DMS53 treated with DMSO at 0.1 percent for 48 hours (cell line): ENCODE results near the gene CDHR4.
"Not testable (repeated sequence)": the region's sequence is repeated elsewhere in the genome, so short reads cannot be mapped to it uniquely, and the experiment has no call there.

Source experiments
- DNase-seq: peaks from one replicate; lab custom pipeline; 2025; ENCODE audit not compliant: unreplicated experiment; lab: John Stamatoyannopoulos, UW

The CDHR4 gene

DNA sequence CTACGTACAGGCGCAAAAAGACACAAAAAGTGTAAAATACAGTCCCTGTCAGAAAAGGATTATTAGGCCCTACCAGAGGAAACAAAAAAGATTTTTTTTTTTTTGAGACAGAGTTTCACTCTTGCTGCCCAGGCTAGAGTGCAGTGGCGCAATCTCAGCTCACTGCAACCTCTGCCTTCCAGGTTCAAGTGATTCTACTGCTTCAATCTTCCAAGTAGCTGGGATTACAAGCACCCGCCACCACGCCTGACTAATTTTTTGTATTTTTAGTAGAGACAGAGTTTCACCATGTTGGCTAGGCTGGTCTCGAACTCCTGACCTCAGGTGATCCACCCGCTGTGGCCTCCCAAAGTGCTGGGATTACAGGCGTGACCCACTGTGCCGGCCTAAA is 18.7 kb downstream of the CDHR4 start:
- DNase-seq, result not testable (repeated sequence)

DNA sequence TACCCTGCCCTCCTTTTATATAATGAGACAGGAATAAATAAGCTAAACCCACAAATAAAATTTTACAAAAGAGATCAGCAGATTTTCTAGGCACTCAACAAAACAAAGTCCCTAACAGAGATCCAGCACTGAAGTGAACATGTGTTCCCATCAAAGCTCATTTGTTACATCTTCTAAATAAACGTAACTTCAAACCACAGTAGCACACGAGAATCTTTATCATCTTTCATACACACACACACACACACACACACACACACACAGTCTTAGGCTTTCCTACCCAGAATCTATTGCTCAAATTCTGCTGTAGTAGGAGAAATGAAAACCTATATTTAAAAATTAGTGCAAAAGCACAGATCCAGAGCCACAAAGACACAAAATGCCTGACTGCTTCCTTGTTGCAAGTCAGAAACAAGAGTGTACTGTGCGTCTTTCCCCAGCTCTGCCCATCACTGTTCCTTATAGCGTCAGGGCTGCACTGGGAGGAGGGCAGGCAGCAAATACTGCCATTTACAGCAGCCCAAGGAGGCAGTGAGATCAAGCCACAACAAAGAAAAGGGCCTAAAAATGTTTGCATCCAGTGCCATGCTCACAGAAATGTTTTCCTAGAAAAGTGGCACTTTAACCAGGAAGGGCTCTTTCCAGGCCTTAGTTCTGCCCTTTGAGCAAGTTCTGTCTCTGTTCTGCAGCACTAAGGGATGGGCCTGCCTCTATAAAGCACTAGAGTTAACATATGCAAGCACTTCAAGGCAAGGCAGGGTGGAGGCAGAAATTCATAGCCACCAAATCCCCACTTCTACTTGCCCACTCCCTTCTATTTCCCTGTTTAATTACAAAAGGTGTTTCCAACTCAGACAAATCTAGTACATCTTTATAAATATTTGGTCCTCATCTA is 19.3 kb downstream of the CDHR4 start:
- no peak for DNase-seq

DNA sequence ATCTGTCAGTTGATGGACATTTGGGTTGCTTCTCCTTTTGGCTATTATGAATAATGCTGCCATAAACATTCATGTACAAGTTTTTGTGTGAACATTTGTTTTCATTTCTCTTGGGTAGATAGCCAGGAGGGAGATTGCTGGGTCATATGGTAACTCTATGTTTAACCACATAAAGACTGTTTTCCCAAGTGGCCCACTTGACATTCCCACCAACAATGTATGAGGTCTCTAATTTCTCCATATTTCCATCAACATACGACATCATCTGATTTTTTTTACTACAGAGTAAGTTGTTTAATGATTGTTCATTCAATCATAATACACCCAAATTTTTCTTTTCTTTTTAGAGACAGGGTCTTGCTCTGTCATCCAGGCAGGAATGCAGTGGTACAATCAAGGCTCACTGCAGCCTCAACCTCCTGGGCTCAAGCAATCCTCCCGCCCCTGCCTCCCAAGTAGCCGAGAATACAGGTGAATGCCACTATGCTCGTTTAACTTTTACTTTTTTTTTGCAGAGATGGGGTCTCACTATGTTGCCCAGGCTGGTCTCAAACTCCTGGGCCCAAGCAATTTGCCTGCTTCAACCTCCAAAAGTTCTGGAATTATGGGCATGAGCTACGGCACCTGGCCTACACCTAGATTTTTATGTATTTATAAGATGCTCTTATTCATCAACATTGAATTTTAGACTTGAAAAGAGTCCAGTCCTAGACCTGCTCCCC is 20.2 kb downstream of the CDHR4 start:
- no peak for DNase-seq

DNA sequence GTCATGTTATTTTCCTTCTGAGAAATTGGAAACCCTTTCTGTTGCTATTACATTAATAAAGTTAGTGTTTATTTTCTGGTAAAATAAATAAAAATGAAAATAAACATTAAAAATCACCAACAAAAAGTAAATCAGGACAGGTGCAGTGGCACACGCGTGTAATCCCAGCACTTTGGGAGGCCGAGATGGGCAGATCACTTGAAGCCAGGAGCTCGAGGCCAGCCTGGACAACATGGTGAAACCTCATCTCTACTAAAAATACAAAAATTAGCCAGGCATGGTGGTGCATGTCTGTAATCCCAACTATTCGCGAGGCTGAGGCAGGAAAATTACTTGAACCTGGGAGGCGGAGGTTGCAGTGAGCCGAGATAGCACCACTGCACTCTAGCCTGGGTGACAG is 23.6 kb downstream of the CDHR4 start:
- not testable (repeated sequence) for DNase-seq

DNA sequence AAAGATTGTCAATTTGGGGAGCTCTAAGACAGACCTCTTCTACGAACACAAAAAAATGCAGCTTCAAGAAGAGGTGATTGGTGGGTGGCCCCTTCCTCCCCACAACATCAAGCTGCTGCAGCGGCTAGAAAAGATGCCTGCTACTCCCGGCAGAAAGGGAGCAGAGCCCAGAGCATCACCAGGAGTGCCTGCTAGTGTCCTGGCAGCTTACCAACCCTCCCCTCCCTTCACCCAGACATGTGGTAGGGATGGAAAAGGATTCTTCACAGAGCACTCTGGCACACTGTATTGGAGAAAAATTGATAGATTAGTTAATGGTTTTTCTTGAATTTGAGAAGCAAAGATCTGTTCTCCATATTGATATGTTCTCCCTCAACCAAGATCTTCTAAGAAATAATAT is 24.1 kb downstream of the CDHR4 start:
- DNase-seq, result no peak

DNA sequence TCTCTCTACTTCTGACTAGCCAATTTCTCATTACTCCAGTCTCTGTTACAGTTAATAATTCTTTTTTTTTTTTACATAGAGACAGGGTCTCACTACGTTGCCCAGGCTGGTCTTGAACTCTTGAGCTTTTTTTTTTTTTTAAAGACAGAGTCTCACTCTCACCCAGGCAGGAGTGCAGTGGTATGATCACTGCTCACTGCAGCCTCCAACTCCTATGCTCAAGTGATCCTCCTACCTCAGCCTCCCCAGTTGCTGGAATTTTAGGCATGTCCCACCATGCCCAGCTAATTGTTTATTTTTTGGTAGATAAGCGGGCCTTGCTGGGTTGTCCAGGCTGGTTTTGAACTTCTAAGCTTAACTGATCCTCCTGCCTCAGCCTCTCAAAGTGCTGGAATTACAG is 27.0 kb downstream of the CDHR4 start:
- DNase-seq, result no peak

DNA sequence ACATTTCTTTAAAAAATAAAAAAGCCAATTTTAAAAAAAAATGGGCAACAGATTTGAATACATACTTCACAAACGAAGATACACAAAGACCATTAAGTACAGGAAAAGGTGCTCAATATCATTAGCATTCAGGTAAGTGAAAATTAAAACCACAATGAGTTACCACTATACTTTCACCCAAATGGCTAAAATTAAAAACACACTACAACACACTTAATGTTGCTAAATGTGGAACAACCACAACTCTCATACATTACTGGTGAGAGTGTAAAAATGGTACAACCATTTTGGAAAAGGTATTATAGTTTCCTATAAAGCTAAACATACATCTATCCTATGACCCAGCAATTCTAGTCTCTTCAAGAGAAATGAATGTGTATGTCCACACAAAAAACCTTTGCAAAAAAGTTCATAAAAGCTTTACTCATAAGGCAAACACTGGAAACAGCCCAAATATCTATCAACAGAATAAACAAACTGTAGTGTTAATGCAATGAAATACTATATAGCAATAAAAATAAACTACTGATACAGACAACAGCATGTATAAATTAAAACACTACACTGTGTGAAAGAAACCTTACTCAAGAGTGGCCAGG is 28.2 kb downstream of the CDHR4 start:
- DNase-seq, result no peak

DNA sequence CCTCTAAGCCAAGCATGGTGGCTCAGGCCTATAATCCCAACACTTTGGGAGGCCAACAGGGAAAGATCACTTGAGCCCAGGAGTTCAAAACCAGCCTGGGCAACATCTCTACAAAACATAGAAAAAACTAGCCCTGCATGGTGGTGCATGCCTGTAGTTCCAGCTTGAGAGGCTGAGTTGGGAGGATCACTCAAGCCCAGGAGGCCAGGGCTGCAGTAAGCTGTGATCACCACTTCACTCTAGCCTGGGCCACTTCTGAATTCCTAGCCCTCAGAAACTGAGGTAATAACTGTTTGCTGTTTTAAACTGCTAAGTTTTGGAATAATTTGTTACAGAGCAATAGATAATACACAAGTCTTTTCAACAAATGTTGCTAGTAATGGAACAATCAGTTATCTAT is 29.7 kb downstream of the CDHR4 start:
- DNase-seq, result no peak

DNA sequence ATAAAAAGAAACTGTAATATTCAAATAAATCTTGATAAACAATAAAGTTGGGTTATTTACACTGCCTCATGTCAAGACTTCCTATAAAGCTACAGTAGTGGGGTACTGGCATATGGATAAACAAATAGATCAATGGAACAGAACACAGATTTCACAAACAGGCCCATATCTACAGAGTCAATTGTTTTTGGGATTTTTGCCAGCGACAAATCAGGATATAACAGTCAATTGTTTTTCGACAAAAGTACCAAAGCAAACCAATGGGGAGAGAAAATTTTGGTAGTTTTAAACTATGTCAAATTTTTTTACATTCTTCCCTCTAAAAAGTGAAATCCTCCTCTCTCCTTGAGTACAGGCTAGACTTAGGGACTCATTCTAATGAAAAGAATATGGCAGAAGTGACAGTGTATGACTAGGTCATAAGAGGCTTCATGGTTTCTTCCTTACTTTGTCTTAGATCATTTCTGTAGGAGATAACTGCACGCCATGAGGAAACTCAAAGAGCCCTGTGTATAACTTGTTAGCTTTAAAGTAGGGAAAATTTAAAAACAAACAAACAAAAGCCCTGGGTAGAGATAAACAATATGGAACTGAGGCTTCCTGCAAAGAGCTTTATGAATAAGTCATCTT is 30.3 kb downstream of the CDHR4 start:
- DNase-seq, result no peak

DNA sequence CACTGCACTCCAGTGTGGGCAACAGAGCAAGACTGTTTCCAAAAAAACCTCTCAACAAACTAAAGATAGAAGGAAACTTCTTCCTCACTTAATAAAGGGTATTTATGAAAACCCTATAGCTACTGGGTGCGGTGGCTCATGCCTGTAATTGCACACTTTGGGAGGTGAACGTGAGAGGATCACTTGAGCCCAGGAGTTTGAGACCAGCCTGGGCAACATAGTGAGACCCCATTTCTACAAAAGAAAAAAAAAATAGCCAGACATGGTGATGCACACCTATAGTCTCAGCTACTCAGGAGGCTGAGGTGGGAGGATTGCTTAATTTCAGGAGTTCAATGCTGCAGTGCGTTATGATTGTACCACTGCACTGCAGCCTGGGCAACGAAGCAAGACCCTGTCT is 35.7 kb downstream of the CDHR4 start:
- no peak for DNase-seq

DNA sequence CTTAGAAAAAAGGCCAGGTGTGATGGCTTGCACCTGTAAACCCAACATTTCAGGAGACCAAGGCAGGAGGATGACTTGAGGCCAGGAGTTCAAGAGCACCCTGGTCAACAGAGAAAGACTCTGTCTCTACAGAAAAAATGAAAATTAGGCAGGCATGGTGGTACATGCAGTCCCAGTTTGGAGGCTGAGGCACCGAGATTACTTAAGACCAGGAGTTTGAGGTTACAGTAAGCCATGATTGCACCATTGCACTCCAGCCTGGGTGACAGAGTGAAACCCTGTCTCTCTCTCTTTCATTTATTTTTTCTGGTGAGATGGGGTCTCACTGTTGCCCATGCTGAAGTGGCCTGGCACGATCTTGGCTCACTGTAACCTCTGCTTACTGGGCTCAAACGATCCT is 38.0 kb downstream of the CDHR4 start:
- no peak for DNase-seq

DNA sequence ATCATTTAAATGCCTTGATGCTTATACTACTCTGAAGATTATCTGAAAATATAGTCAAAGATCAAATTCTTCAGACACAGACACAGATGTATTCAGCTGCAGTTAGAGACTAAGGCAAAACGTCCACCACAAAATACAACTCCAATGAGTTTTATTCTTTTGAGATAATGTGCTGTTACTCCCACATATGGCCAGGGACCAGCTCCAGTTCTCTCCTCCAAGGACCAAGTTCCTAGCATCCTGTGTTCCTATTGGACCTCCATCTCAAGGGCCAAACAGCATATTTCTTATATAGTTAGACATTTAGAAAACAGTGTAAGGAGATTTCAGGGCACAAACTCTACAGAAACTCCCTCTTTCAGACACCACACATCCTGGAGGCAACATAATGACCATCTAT is 40.4 kb downstream of the CDHR4 start:
- DNase-seq, result no peak

DNA sequence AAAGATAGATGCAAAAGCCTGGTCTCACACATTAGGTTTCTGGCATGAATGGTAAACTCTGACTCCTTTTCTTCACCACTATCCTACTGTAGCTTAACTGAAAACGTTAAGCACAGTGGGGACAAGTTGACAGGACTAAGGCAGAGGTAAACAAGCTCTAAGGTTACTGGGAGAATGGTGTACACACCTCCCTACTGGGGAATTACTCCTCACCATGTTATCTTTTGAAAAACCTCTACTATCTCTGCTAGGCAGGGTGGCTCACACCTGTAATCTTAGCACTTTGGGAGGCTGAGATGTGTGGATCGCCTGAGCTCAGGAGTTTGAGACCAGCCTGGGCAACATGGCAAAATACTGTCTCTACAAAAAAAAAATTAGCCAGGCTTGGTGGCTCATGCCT is 42.5 kb downstream of the CDHR4 start:
- DNase-seq, result no peak

DNA sequence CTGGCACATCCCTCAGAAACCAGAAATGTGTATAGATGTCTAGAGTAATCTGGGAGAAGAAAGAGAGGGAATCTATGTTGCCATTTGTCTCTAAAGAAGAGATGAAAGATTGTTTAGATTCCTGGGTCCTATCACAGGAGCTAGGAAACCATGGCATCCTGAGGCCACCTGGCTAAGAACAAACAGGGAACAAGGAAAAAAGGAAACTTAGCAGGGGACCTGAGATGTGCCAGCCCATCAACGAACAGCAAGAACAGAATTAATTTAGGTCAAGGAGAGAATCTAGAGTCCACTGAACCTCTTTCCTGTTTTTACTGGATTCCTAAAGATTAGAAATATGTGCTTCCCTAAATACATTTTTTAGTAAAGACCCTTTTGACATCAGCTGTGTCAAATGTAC is 43.6 kb downstream of the CDHR4 start:
- no peak for DNase-seq

DNA sequence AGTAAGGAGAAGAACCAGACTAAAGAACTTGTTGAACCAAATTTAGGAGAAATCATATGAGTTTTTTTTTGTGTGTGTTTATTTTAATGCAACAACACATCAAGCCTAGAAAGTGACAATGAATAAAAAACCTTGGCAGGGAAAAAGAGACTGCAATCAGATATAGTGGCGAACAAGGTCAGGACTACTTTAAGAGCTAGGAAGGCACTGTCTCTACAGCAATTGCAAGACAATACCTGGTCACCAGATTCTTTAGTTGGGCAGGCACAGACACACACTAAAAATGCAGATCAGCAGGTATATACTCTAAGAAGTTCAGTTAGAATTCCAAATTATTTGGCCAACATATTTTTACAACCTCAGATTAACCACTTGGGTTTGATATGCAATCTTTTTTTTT is 45.1 kb downstream of the CDHR4 start:
- DNase-seq, result no peak

DNA sequence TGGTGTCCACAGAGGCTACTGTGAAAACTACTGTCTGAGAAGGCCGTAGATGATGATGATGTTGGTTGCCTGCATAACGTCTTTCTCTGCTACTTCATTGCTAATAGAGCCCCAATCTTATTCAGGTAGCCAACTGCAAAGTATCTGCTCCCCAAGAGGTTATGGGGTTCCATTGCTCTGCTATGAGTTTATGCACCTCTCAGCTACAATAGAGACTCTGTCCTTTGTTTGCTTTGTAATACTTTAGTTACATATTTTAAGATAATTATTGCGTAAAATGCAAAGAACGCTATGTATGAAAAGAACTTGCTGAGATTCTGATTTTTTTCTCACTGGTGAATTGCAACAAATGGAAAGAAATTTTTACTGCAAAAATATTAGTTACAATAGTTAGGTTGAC is 48.2 kb downstream of the CDHR4 start:
- no peak for DNase-seq

DNA sequence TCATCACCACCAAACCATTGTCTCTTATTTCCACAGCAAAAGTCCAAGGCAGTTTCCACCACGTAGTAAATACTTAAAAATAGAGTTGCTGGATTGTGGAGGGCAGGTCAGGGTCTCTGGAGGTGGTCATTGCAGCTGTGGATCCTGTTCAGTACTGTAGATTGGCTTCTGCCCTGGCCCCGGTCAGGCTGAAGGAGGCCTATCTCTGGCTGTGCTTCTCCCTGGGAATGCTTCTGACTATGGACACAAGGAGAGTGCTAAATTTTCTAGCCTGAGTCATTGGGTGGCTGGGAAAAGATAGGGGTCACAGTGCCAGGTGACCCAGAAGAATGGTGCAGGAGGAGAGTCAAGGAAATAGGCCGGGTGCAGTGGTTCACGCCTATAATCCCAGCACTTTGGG is 49.6 kb downstream of the CDHR4 start:
- no peak for DNase-seq

DNA sequence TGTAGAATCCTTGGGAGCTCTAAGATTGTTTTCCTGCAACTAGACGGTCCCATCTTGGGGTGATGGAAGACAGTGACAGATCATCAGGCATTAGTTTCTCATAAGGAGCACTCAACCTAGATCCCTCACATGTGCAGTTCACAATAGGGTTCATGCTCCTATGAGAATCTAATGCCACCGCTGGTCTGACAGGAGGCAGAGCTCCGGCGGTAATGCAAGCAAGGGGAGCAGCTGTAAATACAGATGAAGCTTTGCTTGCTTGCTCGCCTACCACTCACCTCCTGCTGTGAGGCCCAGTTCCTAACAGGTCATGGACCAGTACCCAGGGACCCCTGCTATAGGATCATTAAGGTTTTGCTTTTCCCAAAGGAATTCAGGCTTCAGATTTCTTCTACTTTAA is 50.8 kb downstream of the CDHR4 start:
- not testable (repeated sequence) for DNase-seq

DNA sequence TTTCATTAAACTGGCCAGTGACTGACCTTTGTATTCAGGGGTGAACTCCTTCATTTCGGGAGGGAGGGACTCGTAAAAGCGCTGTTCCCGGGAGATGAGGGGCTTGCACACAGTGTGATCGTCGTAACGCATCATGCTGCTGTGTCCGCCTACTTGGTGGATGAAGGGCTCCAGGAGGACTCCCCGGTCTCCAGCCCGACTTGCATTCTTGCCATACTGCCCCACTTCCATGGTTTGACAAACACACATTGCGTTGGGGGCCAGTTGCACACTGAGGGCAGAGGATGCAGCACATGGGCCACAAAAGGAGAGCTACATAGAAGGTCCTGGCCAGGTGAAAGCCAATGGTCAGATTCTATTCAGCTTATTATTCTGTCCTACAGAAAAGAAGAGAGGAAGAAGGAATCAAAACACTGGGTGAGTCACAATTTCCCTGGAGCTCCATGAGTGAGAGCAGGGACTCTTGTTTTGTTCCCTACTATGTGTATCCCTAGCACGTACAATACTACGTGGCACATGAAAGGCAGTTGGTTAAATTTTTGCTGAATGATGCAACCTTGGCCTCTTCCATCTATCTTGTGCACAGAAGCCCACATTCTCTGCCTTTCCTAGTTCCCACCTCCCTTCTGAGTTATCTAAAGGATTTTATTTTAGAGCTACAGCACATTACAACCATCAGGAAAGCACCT is 51.7 kb downstream of the CDHR4 start:
- no peak for DNase-seq

DNA sequence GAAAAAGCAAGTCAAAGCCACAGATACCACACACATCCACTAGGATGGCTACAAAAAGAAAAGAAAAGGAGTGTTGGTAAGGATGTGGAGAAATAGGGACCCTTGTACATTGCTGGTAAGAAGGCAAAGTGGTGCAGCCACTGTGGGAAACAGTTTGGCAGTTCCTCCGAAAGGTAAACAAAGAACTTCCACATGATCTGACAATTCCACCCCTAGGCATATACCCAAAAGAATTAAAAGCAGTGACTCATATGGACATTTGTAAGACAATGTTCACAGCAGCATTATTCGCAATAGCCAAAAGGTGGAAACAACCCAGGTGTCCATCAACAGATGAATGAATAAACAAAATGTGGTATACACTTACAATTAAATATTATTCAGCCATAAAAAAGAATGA is 53.7 kb downstream of the CDHR4 start:
- no peak for DNase-seq
